VCaP (cell line): ENCODE data around the gene EYA2.

ENCODE experiments used
- H3K27ac ChIP-seq: fragments of 450-650 bp; 2 replicates; pipeline ENCODE4 v1.5.1; 2017
- CTCF ChIP-seq: fragments of 450-650 bp; conservative IDR thresholded peaks from 2 replicates; pipeline ENCODE4 v1.5.1; 2017; ENCODE audit warnings: mild to moderate bottlenecking, moderate library complexity

The EYA2 gene

GRCh38 chr20:46967646-46968045 lies 73.0 kb downstream of the EYA2 start:
- TF ChIP-seq CTCF = no peak

GRCh38 chr20:46970937-46971630 lies 76.4 kb downstream of the EYA2 start:
- no peak overlapping the region for H3K27ac ChIP-seq
- no peak for TF ChIP-seq CTCF

More at GRCh38 chr20:46967646-46968045, 73.0 kb downstream of the EYA2 start:
- no peak overlapping the region for H3K27ac ChIP-seq

GRCh38 chr20:46973766-46974165 lies 79.1 kb downstream of the EYA2 start:
- H3K27ac ChIP-seq = no peak overlapping the region
- TF ChIP-seq CTCF = no peak

- H3K27ac ChIP-seq = no peak overlapping the region
- no peak for TF ChIP-seq CTCF
Measured at GRCh38 chr20:46974669-46975434, 80.2 kb downstream of the EYA2 start.

GRCh38 chr20:46975976-46976375 lies 81.3 kb downstream of the EYA2 start:
- peak overlapping the region; percentile 53; the same call in 1 of the 2 replicates for H3K27ac ChIP-seq
- TF ChIP-seq CTCF = no peak

- TF ChIP-seq CTCF = 0 out of 2 replicates have a peak, but pooled peaks have one; percentile 21
Measured at GRCh38 chr20:46977204-46977603, 82.6 kb downstream of the EYA2 start.

GRCh38 chr20:46977909-46978588 lies 83.4 kb downstream of the EYA2 start:
- H3K27ac ChIP-seq = peak overlapping the region; percentile 53
- no peak for TF ChIP-seq CTCF

More at GRCh38 chr20:46977204-46977603, 82.6 kb downstream of the EYA2 start:
- peak overlapping the region; percentile 53 for H3K27ac ChIP-seq
